OCI-LY3 (cell line): ENCODE results near the gene AFMID.

Source experiments
- CTCF ChIP-seq: fragments of 200-600, 300-600 bp; sonication (generic); IDR thresholded peaks from 2 replicates; pipeline ENCODE4 v1.5.1; 2014; ENCODE audit warnings: antibody characterized with exemption, low read length, low read depth
- EZH2phosphoT487 ChIP-seq: fragments of 200-600 bp; shearing (Covaris generic); IDR thresholded peaks from 2 replicates; pipeline ENCODE4 v1.6.1; 2018; ENCODE audit warnings: antibody characterized with exemption, mixed run types, low read depth

- TF ChIP-seq CTCF (no peak), EZH2phosphoT487 (no peak)
Measured at GRCh38 chr17:78168242-78168902, 18.8 kb upstream of the AFMID start, which contains the start of gene SYNGR2.
